A549 treated with DMSO at 1 μM for 4 hours (cell line): Measurements from ENCODE around the gene ETFA. TPM values are rescaled to one million over a fixed set of nuclear protein-coding genes. Genes with fewer than 3 reads are reported as not detected.

Source experiments
- total RNA-seq: library from RNA; stranded (reverse); fragments of 200-300 nt; extraction: Qiagen RNA extraction; gene quantifications from 5 replicates; pipeline ENCODE4 v1.2.3, GENCODE V29; 2022; ENCODE audit warnings: low read depth

ETFA gene
- total RNA-seq = 227 to 289 TPM (median 267 TPM) in 5 replicates

GRCh38 chr15:76311100-76311953 is at the start of gene ETFA:
ETFA (minus strand) TSS chr15:76311469; CDS start chr15:76311388, 81 bp downstream.

DNA sequence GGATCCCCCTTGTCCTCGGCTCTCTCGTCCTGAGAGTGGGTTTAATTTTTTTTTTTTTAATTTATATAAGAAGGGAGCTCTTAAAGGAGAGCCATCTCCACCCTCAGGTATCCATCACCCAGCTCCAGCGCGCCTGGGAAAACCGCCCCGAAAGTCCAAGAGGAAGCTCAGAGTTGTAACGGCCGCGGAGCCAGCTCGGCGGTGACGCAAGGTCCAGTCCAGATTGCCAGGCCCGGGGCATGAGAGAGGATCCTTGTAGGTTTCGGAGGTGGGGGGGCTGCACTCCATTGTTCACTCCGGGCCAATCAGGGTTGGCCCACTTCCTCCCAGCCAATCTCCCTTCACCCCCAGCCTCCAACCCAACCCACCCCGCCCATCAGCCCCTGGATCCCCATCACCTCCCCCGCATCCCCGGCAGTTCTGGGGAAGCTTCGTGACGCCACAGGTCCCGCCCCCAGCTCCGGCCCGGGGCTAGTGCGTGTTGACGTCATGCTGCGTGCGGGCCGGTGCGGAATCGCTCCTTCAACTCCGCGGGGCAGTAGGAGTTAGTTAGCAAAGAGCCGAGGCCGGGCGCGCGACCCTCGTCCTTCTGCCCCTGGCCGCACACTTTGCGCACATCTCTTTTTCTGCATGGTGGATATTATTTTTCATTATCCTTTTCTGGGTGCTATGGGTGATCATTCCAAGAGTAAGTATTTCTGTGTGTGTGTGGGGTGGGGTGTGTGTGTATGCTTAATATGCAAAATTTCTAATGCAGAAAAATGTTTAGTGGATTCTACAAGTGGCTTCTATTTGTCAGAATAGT is 25.2 kb upstream of the ETFA start, which contains the start of gene ISL2:
Gene ISL2, plus strand, starts transcription at position 520 of the 805 bp plus-strand sequence. Its CDS starts 111 bp downstream, at position 631.

Other genes starting within 250 kb of the ETFA start
- gene ISL2, start 25.3 kb upstream of the ETFA start, total RNA-seq = 3.3 to 4.6 TPM (median 4.0 TPM) in 5 replicates